DOHH2 (cell line): ENCODE data around the gene TMCC3.

ENCODE experiments used
- H3F3A ChIP-seq: fragments of 200-600 bp; sonication (generic), shearing (Covaris generic); 2 replicates; pipeline ENCODE4 v1.6.0; 2016; ENCODE audit warnings: antibody characterized with exemption, mild to moderate bottlenecking; ENCODE audit not compliant: control insufficient read depth, insufficient read depth
- H3K27ac ChIP-seq: fragments of 200-600 bp; sonication (generic); 2 replicates; pipeline ENCODE4 v1.5.1; 2014; ENCODE audit warnings: low read depth, mild to moderate bottlenecking, low read length, moderate library complexity
- H3K27me3 ChIP-seq: fragments of 200-600 bp; sonication (generic); 2 replicates; pipeline ENCODE4 v1.6.1; 2014; ENCODE audit warnings: mild to moderate bottlenecking, low read length, mixed read lengths; ENCODE audit not compliant: control insufficient read depth
- H3K36me3 ChIP-seq: fragments of 200-600 bp; sonication (generic); 2 replicates; pipeline ENCODE4 v1.6.1; 2014; ENCODE audit warnings: mild to moderate bottlenecking, low read length, moderate library complexity, mixed read lengths; ENCODE audit not compliant: control insufficient read depth
- H3K4me1 ChIP-seq: fragments of 200-600 bp; sonication (generic); 2 replicates; pipeline ENCODE4 v1.6.1; 2014; ENCODE audit warnings: mild to moderate bottlenecking, low read length, mixed read lengths; ENCODE audit not compliant: control insufficient read depth
- H3K4me2 ChIP-seq: fragments of 200-600 bp; sonication (generic); 2 replicates; pipeline ENCODE4 v1.6.0; 2014; ENCODE audit warnings: mild to moderate bottlenecking, low read length, moderate library complexity
- H3K4me3 ChIP-seq: fragments of 200-600 bp; sonication (generic); 2 replicates; pipeline ENCODE4 v1.5.1; 2014; ENCODE audit warnings: mild to moderate bottlenecking, low read length, mixed read lengths
- H3K79me2 ChIP-seq: fragments of 200-600 bp; sonication (generic); 2 replicates; pipeline ENCODE4 v1.6.1; 2014; ENCODE audit warnings: mild to moderate bottlenecking, low read length, mixed read lengths; ENCODE audit not compliant: control insufficient read depth
- H3K9me2 ChIP-seq: fragments of 200-600 bp; sonication (generic); replicated peaks from 2 replicates; pipeline ENCODE4 v1.6.1; 2014; ENCODE audit warnings: mild to moderate bottlenecking, low read length, mixed read lengths; ENCODE audit not compliant: control insufficient read depth
- H3K9me3 ChIP-seq: fragments of 200-600 bp; sonication (generic); 2 replicates; pipeline ENCODE4 v1.6.1; 2014; ENCODE audit warnings: antibody characterized with exemption, low read length, mixed read lengths; ENCODE audit not compliant: control insufficient read depth, insufficient read depth
- H4K20me1 ChIP-seq: fragments of 200-600 bp; sonication (generic); 2 replicates; pipeline ENCODE4 v1.6.0; 2014; ENCODE audit warnings: low read depth, mild to moderate bottlenecking, antibody characterized with exemption, low read length, moderate library complexity; ENCODE audit not compliant: control insufficient read depth, insufficient read depth
- EZH2phosphoT487 ChIP-seq: fragments of 200-600 bp; sonication (generic); IDR thresholded peaks from 2 replicates; pipeline ENCODE4 v1.6.1; 2017; ENCODE audit warnings: borderline replicate concordance, mild to moderate bottlenecking, antibody characterized with exemption, low read length, moderate library complexity, mixed read lengths
- TF ChIP-seq, protein P1 (sequence below): fragments of 200-600 bp; sonication (generic); IDR thresholded peaks from one replicate; pipeline ENCODE4 v1.5.1; 2014; ENCODE audit warnings: antibody characterized with exemption, mild to moderate bottlenecking, low read depth, low read length; ENCODE audit not compliant: poor library complexity, severe bottlenecking

Gene TMCC3

GRCh38 chr12:94531196-94531720 is 119.1 kb downstream of the TMCC3 start:
- Histone ChIP-seq H3K36me3 (no peaks in the 10 kb centered on the region), H3K79me2 (no peaks in the 10 kb centered on the region), H3K4me2 (no peak overlapping the region), H3K27me3 (peaks cover 2% of the 10 kb centered on the region; the same call in 1 of the 2 replicates), H3K4me1 (no peaks in the 10 kb centered on the region), H4K20me1 (no peaks in the 10 kb centered on the region), H3K9me2 (no peaks in the 10 kb centered on the region), H3K9me3 (no peaks in the 10 kb centered on the region), H3K4me3 (no peak overlapping the region), H3K27ac (no peak overlapping the region), H3F3A (no peaks in the 10 kb centered on the region)
- TF ChIP-seq EZH2phosphoT487, result no peak
- TF ChIP-seq, protein P1, sequence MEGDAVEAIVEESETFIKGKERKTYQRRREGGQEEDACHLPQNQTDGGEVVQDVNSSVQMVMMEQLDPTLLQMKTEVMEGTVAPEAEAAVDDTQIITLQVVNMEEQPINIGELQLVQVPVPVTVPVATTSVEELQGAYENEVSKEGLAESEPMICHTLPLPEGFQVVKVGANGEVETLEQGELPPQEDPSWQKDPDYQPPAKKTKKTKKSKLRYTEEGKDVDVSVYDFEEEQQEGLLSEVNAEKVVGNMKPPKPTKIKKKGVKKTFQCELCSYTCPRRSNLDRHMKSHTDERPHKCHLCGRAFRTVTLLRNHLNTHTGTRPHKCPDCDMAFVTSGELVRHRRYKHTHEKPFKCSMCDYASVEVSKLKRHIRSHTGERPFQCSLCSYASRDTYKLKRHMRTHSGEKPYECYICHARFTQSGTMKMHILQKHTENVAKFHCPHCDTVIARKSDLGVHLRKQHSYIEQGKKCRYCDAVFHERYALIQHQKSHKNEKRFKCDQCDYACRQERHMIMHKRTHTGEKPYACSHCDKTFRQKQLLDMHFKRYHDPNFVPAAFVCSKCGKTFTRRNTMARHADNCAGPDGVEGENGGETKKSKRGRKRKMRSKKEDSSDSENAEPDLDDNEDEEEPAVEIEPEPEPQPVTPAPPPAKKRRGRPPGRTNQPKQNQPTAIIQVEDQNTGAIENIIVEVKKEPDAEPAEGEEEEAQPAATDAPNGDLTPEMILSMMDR, result no peak

GRCh38 chr12:94525951-94526350 is 124.4 kb downstream of the TMCC3 start:
- no peaks in the 10 kb centered on the region for H3F3A ChIP-seq
- no peaks in the 10 kb centered on the region for H3K36me3 ChIP-seq
- H3K9me3 ChIP-seq, result no peaks in the 10 kb centered on the region
- peaks cover 3% of the 10 kb centered on the region; the same call in 1 of the 2 replicates for H3K27me3 ChIP-seq
- H3K4me2 ChIP-seq, result no peak overlapping the region
- H4K20me1 ChIP-seq, result no peaks in the 10 kb centered on the region
- no peaks in the 10 kb centered on the region for H3K9me2 ChIP-seq
- H3K27ac ChIP-seq, result no peak overlapping the region
- no peaks in the 10 kb centered on the region for H3K4me1 ChIP-seq
- TF ChIP-seq EZH2phosphoT487, result no peak
- TF ChIP-seq, protein P1, result no peak
- no peak overlapping the region for H3K4me3 ChIP-seq
- H3K79me2 ChIP-seq, result no peaks in the 10 kb centered on the region
